ENCODE measurements around the gene U2AF1.
"Not testable (repeated sequence)": the region's sequence is repeated elsewhere in the genome, so short reads cannot be mapped to it uniquely, and the experiment has no call there.

- not testable (repeated sequence) for TF ChIP-seq CTCF (optimal IDR thresholded peaks at IDR 0.05 in 1 of 3, IDR thresholded peaks at IDR 0.05 in 1 of 3, conservative IDR thresholded peaks at IDR 0.05 in 1 of 3; ENCODE audit: extremely low read depth in 1 of 3, insufficient read depth in 2 of 3, low read length in 3 of 3); EZH2 (IDR thresholded peaks at IDR 0.05; ENCODE audit: low read length)
These were observed at the start of gene U2AF1 for GRCh38 chr21:43106965-43107793.

Data from keratinocyte (primary cell).